ENCODE measurements around the gene GGCX.
A peak's percentile ranks its signal among the peaks of the same experiment; 100 is the strongest.

Gene GGCX

DNA sequence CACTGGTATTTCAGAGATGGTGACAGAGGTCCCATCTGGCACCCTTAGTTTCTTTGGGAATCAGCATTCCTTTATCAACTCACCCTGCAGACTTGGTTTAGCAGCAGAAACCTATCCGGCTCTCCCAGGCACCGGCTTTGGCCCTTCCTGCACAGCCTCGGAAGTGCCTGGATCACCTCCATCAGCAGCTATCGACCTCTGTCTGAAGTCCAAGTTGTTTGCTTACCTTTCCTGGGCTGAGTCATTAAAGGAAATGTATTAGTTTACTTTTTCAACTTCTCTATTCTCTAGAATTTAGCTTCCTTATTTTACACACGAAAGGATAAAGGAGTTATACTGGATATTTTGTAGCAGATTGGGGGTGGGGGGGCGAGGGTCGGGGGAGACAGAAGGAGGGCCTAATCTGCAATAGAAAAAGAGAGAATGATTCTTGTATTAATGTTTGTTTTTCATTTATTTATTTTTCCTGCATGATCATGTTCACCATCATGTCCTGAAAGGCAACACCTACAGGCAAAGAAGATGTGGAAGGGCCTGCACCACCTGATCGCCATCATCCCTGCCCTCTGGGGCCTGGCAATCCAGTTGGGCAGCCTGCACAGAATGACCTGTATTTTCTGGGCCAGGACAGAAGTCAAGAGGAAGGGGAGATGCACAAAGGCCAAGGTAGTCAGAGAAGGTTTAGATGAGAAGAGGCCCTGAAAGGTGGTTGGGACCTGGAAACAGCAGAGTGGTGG is 44.5 kb downstream of the GGCX start:
- no peak for DNase-seq (ENCODE audit: low read depth, low spot score)

DNA sequence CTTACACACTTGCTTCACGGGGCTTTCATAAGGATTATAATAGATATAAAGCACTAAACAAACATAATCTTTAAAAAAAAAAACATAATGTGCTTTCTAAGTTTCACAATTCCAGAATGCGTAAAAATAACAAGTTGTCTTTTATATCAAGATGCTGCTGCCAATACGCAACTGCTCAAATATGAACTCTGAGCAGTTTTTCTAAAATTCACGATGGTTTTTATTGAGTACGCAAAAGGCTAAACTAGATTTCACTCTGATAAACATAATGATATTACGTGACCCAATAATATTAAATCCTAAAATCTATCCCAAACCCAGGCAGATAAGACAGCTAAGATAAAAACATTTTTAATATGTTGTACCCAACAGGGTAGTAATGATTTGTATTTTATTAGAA is 47.0 kb downstream of the GGCX start:
- DNase-seq (ENCODE audit: low read depth, low spot score) = no peak

DNA sequence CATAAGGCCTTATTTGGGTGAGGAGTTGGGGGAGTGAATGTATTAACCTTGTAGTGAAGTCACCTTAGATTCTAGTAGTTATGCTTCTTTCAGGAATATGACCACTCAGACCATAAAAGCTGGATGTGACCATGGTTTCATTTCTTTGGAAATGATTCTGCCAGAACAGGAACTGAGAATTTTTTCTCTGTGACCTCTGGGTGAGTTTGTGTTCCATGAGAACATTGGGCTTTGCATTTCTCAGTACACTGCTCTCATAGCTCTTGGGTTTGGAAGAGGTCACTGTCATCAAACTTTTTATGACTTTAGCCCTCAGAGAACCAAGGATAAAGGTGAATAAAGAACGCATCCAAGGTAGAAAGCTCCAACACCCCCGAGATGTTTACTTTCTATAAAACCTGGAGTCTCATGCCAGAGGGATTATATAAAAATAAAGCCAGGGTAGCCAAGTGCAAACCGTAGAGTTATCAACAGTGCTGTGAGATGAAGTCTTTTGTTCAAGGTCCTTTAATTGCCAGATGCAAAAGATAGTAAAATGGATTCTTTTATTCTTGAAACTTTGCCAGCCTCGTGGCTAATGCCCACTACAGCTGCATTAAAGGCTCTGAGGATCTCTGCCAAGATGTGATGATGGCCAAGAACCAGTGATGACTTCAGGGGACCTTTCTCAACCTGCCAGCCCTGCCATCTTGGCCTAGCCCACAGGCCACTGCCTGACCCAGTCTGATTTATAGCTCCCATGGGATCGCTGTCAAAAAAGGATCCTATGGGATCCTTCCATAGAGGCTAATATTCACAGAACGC is 50.1 kb downstream of the GGCX start:
- no peak for DNase-seq (ENCODE audit: low read depth, low spot score)

DNA sequence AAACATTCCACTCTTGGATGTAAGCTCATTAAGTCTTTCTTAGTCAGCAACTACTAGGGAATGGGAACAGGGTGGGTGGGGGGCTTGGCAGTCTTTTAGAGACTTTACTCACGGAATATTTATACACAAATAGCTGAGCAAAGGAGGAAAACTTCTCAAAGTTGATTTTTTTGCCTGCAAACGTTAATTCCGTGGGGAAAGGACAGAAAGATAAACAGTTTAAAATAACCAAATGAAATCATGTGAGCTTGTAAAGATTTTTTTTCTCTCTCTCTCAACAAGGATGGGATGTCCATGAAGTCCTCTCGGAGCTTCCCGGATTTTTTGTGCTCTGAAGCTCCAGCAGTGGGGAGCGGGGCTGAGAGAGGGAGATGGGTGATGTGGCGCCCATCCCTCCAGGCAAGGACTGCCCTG is 54.5 kb downstream of the GGCX start:
- DNase-seq (ENCODE audit: low read depth, low spot score) = no peak

DNA sequence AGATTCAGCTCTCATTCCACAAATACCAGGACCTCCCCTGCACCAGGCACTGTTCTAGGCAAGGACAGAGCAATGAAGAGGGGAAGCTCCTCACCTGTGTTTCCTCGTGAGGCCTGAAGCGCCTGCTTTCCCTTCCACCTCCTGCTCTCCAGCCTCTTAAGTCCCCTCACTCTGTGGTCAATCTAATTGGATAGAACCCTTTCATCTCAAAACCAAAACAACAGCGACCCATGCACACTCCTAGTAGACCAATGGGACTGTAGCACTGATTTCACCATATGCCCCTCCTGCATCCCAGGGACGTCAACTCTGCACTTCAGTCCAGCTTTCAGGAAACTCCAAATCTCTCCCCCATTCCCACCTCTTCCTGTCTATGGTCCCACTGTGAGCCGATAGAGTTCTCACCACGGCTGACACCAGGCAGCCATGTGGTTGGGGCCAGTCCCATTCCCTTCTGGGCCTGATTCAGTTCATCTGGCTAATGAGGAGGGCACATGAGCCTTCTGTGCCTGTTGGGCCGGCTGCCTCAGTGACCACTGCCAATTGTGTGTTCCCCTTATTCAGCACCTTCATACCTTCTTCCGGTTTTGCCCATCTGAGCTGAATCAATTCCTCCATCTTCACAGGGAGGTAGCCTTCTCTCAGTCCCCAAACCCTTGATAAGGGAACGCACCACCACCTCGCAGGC is 55.6 kb downstream of the GGCX start:
- no peak for DNase-seq (ENCODE audit: low read depth, low spot score)

DNA sequence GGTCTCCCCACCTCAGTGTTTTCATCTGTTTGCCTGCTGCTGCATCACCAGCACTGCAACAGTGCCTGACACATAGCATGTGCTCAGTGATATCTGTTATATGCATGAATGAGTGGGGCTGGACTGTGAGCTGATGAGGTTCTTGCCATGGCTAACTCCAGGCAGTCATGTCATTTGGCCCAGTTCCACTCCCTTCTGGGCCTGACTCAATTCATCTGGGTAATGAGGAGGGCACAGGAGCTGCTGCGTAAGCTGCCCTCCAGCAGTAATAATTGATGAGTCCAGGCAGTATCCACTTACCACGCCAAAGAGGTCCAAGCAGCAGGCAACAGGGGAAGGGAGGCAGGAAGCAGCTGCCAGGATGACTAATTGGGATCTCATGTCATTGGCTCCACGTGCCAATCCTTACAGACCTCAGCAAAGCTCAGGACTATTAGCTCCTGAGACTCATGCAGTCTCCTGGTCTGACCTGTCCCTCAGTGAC is 56.5 kb downstream of the GGCX start:
- DNase-seq (ENCODE audit: low read depth, low spot score) = peak; percentile 72

DNA sequence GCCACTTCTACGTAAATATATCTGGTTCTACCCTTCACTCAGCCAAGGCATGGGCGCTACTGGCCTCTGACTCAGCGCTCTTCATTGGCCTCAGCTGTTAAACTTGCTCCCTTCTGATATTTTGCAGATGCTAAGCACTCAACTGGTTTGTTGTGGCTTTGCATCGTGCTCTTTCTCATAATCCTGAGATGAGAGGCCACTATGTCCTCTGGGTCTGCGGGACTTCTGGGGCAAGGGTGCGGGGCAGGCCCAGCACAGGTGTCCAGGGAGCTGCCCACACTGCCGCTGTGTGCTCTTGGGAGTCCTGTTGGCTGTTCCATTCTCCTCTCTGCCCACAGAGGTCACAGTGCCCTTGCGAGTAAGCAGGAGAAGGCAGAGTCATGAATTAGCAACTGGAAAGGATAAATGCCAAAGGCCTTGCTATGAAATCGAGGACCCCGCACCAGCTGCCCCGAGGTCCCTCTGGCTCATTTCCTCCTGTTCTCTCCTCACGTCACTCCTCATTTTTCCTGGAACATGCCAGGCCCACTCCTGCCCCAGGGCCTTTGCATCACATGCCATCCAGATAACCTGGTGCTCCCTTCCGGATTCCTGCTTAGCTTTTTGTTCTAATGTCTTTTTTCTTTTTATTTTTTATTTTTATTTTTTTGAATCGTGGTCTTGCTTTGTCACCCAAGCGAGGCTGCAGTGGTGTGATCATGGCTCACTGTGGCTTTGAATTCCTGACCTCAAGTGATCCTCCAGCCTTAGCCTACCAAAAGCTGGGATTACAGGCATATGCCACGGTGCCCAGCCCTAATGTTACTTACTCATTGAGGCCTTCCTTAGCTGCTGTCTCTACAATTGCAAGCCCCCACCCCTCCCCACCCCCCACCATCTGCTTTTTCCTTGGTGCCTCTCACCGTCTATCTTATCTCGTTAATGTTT is 57.2 kb downstream of the GGCX start:
- no peak for DNase-seq (ENCODE audit: low read depth, low spot score)

DNA sequence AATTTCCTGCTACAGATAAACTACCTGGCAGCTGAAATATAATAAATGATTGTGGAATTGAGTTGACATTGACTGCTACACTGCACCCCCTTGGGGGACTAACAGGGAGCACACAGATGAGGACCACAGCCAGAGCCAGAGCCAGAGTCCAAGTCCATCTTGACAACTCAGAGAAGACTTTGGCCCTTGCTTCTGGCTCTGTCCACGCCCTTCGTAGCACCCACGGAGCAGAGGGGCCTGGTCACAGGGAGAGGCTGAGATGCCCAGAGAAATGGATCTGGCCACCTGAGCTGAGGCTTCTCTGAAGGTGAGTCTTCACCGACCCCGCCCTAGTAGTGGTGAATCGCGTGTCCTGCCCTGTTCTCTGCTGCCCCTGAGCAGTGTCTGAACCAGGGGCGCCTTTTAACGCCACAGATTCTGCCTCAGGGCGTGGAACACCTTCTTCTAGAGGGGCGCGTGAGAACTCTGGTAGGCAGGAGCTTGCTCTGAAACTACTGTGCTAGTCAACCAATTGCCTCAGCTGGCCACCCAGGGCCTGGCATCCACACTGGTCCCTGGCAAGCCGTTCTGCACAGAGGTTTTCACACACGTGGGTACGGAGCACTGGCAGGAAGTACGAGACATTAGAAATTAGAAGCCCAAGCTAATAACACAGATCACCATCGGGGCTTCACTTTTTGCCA is 58.0 kb downstream of the GGCX start:
- no peak for DNase-seq (ENCODE audit: low read depth, low spot score)

DNA sequence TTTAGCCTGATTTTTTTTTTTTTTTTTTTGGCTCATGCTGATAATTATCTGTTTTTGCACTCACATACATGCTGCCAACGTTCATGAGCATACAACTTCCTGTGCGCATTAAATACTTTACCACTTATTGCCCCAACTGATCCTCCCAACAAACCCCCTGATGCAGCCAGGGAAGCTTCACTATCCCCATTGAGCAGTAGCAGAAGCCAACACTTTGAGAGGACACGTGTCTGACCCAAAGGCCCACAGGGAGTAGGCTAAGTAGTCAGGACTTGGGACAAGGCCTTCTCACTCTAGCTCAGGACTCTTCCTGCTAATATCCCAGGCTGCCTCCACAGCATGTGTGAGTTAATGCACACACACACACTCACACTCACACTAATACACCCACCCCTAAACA is 58.6 kb downstream of the GGCX start:
- DNase-seq (ENCODE audit: low read depth, low spot score) = no peak

DNA sequence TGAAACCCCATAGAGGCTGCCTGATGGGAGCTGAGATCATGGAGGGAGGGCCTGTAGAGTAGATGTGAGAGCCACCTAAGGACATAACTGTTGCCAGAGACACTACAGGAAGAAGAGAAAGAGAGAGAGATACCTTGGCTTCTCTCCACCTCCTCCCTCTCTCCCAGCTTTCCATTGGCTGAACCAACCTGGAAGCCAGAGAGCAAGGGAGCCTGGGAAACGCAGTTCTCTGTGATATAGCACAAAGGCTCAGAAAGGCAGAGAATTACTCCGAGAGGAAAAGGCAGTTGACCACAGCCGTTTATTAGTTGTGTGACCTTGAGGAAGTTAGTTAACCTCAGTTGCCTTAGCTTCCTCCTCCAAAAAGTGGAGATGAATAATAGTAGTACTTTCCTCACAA is 60.0 kb downstream of the GGCX start:
- DNase-seq (ENCODE audit: low read depth, low spot score) = no peak

DNA sequence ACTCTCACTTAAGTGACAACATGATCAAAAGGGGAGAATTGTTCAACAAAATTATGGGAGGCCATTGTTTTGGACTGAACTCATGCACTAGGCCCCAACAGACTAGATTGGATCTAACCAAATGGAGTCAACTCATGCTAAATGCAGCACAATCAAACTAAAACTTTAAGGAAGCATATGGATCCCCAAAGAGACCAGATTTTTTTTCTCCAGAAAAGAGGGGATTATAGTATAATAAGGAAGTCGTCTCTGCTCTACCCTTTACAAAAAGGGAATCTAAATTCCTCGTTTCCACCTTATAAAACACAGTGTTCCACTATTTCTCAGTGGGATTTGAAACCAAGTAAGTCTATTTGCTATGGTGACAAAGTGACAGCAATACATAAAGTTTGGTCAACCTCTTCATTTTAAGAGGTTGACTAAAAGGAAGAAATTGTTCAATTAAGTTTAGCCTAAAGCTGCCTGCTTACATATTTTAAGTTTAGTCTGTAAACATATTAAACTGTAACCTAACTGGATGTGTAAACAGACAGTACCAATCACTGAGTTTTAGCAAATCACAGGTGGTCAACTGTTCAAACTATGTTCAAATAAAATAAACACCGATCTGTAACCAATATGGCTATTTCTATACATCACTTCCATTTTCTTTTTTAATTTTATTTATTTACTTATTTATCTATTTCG is 63.2 kb downstream of the GGCX start:
- no peak for DNase-seq (ENCODE audit: low read depth, low spot score)

DNA sequence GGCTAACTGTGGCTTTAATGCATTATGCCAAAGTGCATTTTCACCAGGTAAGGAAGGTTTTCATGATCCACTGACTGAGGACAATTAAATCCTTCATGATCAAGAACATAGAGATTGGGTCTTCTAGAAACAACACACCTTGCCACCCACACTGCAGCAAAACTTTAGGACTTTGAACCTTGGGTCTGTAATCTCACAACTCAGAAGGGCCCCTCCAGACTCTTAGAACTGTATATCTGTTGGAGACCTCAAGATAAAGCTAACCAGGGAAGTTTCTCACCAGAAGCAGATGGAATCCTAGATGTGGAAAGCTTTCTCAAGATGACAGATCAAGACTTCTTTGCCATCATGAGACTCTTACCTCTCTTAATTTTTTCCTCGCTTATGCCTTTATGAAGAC is 64.9 kb downstream of the GGCX start:
- DNase-seq (ENCODE audit: low read depth, low spot score) = no peak

Measured in brain pericyte (primary cell).